Coronary artery (tissue), 2 donors: ENCODE measurements around the gene PAQR3.
A peak's percentile ranks its signal among the peaks of the same experiment; 100 is the strongest.

Source experiments
- DNase-seq: peaks from one replicate; pipeline ENCODE4 v3.0.0-alpha.2; 2017; ENCODE audit warnings: low spot score
- H3K27ac ChIP-seq, 2 donors: fragments of 200-600 bp; sonication (generic); one replicate each; pipeline ENCODE4 v1.5.1; 2016 to 2019
- H3K4me3 ChIP-seq: fragments of 200-600 bp; sonication (generic); 2 replicates; pipeline ENCODE4 v1.5.1; 2016; ENCODE audit warnings: mild to moderate bottlenecking, moderate library complexity
- TF ChIP-seq, protein P1 (sequence below): fragments of 200-600 bp; sonication (generic); IDR thresholded peaks from one replicate; pipeline ENCODE4 v1.5.1; 2019; ENCODE audit warnings: antibody characterized with exemption

The PAQR3 gene, protein sequence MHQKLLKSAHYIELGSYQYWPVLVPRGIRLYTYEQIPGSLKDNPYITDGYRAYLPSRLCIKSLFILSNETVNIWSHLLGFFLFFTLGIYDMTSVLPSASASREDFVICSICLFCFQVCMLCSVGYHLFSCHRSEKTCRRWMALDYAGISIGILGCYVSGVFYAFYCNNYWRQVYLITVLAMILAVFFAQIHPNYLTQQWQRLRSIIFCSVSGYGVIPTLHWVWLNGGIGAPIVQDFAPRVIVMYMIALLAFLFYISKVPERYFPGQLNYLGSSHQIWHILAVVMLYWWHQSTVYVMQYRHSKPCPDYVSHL

DNA sequence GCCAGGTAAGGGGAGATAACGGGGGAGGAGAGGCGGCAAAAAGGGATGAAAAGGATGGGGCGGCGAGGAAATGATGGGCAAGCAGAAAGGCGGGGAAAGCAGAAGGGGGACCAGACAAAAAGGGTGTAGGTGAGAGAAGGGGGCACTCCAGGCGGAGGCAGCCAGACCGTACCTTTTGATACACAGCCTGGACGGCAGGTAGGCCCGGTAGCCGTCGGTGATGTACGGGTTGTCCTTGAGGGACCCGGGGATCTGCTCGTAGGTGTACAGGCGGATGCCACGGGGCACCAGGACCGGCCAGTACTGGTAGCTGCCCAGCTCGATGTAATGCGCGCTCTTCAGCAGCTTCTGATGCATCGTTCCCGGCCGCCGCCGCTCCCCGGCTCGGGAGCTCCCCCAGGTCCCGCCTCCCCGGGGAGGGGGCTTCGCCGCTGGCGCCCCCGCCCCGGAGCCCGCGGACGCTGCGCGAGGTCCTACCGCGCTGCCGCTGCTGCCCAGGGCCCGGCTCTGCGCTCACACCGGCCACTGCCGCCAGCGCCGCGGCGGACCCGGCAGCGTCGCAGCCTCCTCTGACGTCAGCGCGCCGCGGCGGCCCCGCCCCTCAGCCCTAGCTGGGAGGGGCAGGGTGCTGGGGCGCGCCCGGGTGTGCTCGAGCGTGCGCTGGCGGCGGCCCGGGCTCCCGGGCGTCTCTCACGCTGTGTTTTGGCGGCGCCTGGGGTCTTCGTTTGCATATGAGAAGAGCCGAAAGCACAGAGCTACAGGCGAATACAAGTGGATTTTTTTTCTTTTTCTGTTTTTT is at the start of gene PAQR3:
PAQR3 (minus strand) TSS at position 571 of the 799 bp plus-strand sequence; CDS start at position 357, 214 bp downstream.
- DNase-seq, result peak; percentile 86
- Histone ChIP-seq H3K27ac (peak within 1 kb of the TSS; percentile 74 to 75), H3K4me3 (peak within 1 kb of the TSS; percentile 81)
- TF ChIP-seq, protein P1, sequence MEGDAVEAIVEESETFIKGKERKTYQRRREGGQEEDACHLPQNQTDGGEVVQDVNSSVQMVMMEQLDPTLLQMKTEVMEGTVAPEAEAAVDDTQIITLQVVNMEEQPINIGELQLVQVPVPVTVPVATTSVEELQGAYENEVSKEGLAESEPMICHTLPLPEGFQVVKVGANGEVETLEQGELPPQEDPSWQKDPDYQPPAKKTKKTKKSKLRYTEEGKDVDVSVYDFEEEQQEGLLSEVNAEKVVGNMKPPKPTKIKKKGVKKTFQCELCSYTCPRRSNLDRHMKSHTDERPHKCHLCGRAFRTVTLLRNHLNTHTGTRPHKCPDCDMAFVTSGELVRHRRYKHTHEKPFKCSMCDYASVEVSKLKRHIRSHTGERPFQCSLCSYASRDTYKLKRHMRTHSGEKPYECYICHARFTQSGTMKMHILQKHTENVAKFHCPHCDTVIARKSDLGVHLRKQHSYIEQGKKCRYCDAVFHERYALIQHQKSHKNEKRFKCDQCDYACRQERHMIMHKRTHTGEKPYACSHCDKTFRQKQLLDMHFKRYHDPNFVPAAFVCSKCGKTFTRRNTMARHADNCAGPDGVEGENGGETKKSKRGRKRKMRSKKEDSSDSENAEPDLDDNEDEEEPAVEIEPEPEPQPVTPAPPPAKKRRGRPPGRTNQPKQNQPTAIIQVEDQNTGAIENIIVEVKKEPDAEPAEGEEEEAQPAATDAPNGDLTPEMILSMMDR, result no peak

- TF ChIP-seq, protein P1, result no peak
- DNase-seq, result no peak
- Histone ChIP-seq H3K27ac (no peak overlapping the region), H3K4me3 (no peak overlapping the region)
These were observed 48.4 kb upstream of the PAQR3 start for GRCh38 chr4:78987683-78988082.

DNA sequence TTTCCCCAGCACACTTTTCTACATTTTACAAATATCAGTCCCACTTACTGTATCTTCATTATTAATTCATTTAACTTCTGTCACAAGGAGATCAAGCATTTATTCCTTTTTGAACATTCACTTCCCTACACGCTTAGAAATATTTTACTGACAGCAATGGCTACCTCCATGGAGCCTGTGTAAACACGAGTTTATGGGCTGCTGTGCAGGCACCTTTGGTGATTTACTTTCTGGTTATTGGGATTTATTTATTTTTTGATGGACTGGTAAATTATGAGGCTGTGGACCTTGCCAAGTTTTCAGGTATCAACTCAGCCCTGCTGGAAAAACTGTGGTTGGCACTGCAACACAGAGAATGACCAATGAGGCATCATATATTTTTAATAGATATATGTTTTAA is 45.4 kb upstream of the PAQR3 start:
- Histone ChIP-seq H3K4me3 (no peak overlapping the region), H3K27ac (no peak overlapping the region)
- DNase-seq, result no peak
- TF ChIP-seq, protein P1, result no peak

GRCh38 chr4:78975865-78976264 is 36.6 kb upstream of the PAQR3 start:
- TF ChIP-seq, protein P1, result no peak
- DNase-seq, result no peak
- Histone ChIP-seq H3K27ac (no peak overlapping the region), H3K4me3 (no peak overlapping the region)

- Histone ChIP-seq H3K27ac (peak overlapping the region; percentile 12 to 76), H3K4me3 (peak overlapping the region; percentile 54)
- TF ChIP-seq, protein P1, result no peak
- no peak for DNase-seq
These were observed 32.5 kb upstream of the PAQR3 start for GRCh38 chr4:78971776-78972175.

DNA sequence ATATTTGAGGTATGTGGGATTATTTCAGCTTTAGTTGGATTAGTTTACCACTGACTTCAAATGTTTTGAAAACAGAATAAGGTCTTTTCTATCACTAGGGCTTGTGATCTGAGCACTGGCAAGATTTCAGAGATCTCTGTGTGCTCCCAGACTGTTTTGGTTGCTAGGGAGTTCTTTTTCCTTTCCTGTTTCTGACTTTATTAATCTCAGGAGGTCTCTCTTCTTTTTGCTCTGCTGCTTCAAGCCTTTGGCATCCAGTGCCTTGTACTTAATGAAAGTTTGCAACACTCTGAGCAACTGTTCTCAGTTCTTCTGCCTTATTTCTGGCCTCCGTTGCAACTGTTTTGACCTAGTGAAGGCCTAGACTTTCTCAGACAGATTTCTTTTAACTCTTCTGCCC is 32.1 kb upstream of the PAQR3 start:
- TF ChIP-seq, protein P1, result no peak
- peak overlapping the region; percentile 12 to 76 for H3K27ac ChIP-seq
- DNase-seq, result no peak
- peak overlapping the region; percentile 54 for H3K4me3 ChIP-seq
